NCI-H146 treated with DMSO at 0.1 percent for 48 hours (cell line): ENCODE measurements around the gene VPS13D.
"Not testable (repeated sequence)": the region's sequence is repeated elsewhere in the genome, so short reads cannot be mapped to it uniquely, and the experiment has no call there.

Experiments used
- DNase-seq: peaks from one replicate; lab custom pipeline; 2025; ENCODE audit not compliant: unreplicated experiment; lab: John Stamatoyannopoulos, UW

VPS13D gene

GRCh38 chr1:12506281-12507280 lies 276.8 kb downstream of the VPS13D start:
- DNase-seq = no peak

DNA sequence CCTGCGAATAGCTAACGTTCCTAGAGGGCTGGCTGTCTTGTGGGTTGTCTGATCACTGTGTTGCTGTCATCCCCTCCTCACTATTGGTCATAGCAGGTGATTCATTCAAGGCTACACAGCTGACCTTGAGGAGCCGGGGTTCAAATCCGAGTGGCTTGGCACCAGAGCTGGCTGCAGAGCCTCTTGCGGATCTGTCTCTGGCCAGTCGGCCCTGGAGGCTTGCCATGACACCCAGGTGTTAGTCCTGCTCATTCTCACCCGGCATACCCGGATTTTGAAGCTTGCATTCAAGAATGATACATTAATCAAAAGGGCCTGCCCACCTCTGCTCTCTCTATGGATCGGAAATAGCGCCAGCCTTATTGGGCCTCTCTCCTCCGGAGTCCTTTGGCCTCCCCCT lies 277.8 kb downstream of the VPS13D start:
- no peak for DNase-seq

DNA sequence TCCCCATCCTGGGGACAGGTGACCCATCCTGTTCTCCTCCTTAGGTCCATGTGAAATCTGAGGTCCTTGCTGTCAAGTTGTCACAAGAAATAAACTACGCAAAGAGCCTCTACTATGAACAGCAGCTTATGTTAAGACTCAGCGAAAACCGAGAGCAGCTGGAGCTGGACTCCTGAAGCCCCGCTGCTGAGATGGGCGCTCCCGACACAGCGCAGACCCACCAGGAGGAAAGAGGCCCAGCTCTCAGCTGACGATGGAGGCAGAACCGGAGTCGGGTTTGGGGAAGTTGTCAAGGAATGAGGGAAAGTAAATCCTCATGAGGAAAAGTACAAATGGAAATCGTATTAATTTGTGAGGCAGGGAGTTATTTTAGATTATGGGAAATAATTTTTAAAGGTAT lies 279.0 kb downstream of the VPS13D start:
- DNase-seq = no peak

- no peak for DNase-seq
Observed at GRCh38 chr1:12511128-12511484, 281.3 kb downstream of the VPS13D start.

DNA sequence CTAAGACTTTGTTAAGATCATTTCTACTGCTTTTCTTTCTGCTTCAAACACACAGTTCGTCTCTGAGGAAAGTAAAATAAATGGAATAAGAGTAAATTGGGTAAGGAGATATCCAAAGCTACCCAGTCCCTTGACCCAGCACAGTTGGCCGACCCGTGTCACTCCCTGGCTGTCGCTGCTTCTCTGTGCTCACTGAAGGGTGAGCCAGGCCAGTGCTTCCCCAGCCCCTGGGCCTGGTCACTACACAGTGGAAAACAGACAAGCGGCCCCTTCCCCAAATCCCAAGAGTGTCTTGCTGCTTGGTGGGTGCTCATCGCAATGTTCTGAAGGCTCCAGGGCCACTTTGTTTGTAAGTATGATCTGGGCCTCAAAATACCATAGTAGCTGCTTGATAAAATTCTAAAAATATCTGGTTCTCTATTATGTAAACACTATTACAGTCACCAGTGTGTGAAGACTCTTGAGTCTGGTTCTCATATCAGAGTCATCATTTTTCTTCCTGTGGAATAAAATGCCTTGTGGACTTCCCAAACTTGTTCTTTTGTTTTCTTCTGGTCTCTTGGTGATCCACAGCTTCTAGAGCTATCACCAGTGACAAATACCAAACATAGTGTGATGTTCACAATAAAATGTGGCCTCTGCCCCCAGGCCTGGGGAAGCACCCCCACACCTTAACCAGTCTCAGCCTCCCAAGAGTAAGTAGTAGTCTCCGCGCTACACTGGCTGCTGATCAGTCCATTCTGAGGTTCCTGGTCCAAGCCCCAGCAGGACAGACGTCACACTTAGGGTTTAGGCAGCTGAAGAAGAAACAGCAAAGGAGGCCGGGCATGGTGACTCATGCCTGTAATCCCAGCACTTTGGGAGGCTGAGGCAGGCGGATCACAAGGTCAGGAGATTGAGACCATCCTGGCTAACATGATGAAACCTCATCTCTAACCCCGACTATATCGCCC lies 282.0 kb downstream of the VPS13D start:
- no peak for DNase-seq

DNA sequence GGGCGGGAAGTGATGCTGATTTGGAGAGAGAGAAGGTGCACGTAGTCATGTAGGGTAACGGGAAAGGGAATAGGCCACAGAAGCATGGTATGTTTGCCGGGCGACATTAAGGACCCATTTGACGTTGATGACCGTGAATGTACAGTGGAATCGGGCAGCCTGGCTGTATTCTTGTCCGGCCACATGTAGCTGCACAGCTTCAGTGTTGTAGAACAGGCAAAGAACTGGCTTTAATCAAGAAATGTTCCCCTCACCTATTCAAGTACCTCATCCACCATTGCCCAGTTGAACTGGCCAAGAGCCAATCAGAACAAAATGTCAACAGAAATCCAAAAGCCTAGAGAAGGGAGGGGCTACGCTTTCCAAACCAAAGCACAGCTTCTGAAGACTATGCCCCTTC lies 283.4 kb downstream of the VPS13D start:
- no peak for DNase-seq

DNA sequence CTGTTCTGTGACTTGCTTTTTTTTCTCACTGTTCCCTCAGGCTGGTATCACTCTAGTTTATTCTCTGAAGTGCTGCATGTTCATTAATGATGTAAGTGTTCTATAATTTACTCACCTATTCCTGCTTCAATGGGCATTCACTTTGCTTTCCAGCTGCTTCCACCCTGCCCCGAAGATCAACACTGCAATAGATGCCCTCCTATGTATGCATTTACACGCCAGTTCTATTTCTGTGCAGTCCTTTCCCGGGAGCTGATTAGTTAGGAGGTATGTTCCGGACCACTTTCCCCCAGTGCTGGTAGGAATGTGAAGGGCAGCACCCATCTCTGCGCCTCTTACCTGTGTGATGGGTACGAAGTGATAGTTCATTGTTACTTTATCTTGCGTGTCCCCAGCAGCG lies 284.8 kb downstream of the VPS13D start:
- no peak for DNase-seq

- no peak for DNase-seq
Observed at GRCh38 chr1:12515234-12515633, 285.4 kb downstream of the VPS13D start.

- DNase-seq = no peak
Observed at GRCh38 chr1:12516741-12517140, 286.9 kb downstream of the VPS13D start.

DNA sequence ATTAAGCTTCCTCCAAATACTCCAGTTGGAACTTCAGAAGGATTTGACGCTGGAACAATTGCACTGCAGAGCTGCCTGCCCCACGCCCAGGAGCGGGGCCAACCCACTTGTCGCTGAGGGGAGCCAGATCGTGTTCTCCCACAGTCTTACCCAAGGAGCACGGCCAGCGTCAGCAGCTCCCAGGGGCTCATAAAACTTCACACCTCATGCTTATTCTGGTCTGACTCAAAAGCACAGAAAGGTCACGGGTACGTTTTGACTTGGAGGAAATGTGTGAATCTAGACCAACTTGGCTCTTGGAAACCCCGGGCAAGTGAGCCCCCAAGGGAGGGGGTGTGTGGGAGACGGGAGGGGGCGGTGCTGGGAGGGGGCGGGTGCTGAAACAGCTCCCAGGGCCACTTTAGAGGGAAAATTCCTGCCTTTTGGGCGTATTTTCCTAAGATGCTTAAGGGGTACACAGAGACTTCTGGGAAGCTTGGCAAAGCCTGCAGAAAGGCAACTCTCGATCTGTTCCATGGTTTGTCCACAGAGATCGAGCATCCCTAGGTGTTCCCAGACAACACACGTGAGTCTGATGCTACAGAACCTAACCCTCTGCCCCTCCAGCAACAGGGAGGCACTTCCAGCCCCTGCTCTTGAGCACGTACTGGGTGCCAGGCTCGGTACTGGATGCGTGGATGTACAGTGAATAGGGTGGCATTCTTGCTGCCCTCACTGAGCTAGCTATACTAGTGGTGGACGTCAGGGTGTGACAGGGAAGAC lies 289.3 kb downstream of the VPS13D start:
- no peak for DNase-seq

DNA sequence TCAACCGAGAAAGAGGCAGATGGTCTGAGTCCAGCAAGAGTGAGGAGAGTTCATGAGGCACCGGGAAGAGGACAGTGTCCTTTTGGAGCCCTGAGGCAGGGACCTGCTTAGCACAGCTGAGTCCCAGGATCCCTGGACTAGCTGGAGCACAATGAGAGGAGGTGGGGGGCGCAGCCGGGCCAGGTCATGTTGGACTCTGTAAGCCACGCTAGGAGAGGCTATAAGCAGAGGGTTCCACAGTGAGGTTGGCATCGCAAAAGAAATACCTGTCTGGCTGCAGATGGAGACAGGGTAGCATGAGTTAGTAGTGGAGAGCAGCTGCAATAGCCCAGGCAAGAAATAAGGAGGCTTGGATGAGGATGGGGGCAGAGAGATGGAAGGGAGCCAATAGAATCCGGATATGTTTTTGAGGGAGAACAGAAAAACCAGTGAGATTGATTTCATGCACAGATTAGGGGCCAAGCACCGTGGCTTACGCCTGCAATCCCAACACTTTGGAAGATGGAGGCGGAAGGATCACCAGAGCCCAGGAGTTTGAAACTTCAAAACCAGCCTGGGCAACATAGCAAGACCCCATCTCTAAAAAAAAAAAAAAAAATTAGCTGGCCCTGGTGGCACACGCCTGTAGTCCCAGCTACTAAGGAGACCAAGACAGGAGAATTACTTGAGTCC lies 290.0 kb downstream of the VPS13D start:
- DNase-seq = no peak

DNA sequence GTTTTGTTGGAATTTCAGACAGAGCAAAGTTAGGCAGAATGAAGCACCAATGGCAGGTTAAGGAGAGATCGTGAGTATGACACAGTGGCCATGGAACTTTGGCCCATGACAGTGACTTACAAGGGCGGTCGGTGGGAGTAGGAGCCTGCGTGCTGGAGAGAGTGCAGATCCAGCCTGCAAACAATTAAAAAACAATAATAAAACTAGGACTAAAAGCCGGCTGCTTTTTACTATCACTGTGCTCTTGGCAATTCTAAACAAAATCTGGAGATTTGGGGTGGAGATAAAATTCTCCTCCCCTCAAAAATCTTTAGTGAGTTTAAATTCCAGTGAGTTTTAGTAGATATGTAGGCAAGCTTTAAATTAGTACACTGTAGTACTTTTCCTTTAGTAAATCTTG lies 291.3 kb downstream of the VPS13D start:
- DNase-seq = no peak

DNA sequence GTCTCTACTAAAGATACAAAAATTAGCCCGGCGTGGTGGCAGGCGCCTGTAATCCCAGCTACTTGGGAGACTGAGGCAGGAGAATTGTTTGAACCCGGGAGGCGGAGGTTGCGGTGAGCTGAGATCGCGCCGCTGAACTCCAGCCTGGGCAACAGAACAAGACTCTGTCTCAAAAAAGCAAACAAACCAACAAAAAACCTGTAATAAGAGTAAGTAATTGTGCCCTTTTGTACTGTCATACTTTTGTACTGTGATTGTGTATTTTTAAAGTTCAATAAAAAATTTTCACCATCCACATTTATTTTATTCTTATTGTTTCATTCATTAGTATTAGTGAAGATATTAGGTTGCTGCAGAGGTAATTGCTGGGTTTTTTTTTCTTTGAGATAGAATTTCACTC lies 292.9 kb downstream of the VPS13D start:
- DNase-seq = not testable (repeated sequence)

DNA sequence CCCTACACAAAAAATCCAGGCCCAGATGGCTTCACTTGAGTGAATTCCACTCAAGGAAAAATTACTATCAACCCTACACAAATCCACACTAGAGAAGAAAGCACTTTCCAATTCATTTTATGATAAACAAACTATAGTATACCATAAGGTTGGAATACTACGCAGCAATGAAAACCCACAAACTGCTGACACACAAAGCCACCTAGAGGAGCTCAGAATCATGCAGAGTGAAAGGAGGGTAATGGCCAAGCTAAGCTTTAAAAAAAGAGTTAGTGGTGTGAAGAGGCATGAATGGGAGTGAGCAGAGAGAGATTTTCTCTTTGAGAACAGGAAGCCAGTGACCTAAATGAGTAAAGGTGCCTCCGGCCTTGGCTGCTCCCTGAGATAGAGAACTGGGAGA lies 294.4 kb downstream of the VPS13D start:
- DNase-seq = no peak

- no peak for DNase-seq
Observed at GRCh38 chr1:12525311-12526181, 295.7 kb downstream of the VPS13D start.

- no peak for DNase-seq
Observed at GRCh38 chr1:12527564-12527963, 297.7 kb downstream of the VPS13D start.

- no peak for DNase-seq
Observed at GRCh38 chr1:12528021-12528852, 298.4 kb downstream of the VPS13D start.

DNA sequence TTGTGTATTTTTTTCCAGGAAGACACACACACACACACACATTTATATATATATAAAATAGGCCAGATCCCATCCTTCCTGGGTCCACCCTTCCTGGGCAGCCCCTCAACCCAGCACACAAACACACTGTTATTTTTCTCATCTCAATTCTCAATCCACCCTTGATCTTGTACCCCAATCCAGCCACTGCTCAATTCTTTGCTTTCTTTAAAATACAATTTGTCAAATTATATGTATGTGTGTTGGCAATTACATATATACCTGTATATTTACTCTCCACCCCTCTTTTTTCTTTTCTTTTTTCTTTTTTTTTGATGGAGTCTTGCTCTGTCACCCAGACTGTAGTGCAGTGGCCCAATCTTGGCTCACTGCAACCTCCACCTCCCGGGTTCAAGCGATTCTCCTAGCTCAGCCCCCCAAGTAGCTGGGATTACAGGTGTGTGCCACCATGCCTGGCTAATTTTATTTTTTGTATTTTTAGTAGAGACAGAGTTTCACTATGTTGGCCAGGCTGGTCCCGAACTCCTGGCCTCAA lies 299.9 kb downstream of the VPS13D start:
- DNase-seq = no peak
